Lung (tissue), 12 donors: ENCODE data around the gene TRIM16. TPM values are rescaled to one million over a fixed set of nuclear protein-coding genes. Genes with fewer than 3 reads are reported as not detected.
"Not testable (repeated sequence)": the region's sequence is repeated elsewhere in the genome, so short reads cannot be mapped to it uniquely, and the experiment has no call there.

Source experiments
- ATAC-seq: fragments of 200-7000 bp; cut with Tn5 transposase; one replicate; pipeline ENCODE4 v1.9.1; 2020; ENCODE audit warnings: moderate number of reproducible peaks; ENCODE audit not compliant: insufficient read depth, low FRiP score
- DNase-seq, 3 donors: peaks; one replicate each; pipeline ENCODE4 v3.0.0-alpha.2; 2013 to 2017
- H3K27ac ChIP-seq, 2 donors: one replicate each; pipeline ENCODE4 v1.5.1; 2013; ENCODE audit warnings: mild to moderate bottlenecking in 2 of 2, moderate library complexity in 2 of 2, control low read depth in 1 of 2, inconsistent platforms in 1 of 2, low read depth in 1 of 2, low read length in 1 of 2
- H3K27me3 ChIP-seq, 3 donors: one replicate each; pipeline ENCODE4 v1.5.1; 2013; ENCODE audit warnings: low read length in 2 of 3; ENCODE audit not compliant: control insufficient read depth in 3 of 3, insufficient read depth in 3 of 3
- H3K36me3 ChIP-seq, 4 donors: one replicate each; pipeline ENCODE4 v1.5.1; 2013; ENCODE audit warnings: low read length in 4 of 4, mild to moderate bottlenecking in 1 of 4, moderate library complexity in 1 of 4; ENCODE audit not compliant: control insufficient read depth in 4 of 4, insufficient read depth in 4 of 4
- H3K4me1 ChIP-seq, 5 donors: one replicate each; pipeline ENCODE4 v1.5.1; 2013; ENCODE audit warnings: low read length in 5 of 5, mild to moderate bottlenecking in 2 of 5, moderate library complexity in 1 of 5; ENCODE audit not compliant: control insufficient read depth in 5 of 5, insufficient read depth in 5 of 5
- H3K4me3 ChIP-seq: one replicate; pipeline ENCODE4 v1.5.1; 2013; ENCODE audit warnings: mild to moderate bottlenecking, control low read depth, moderate library complexity
- H3K9ac ChIP-seq, 2 donors: one replicate each; pipeline ENCODE4 v1.5.1; 2013; ENCODE audit warnings: low read length in 2 of 2, control low read depth in 1 of 2; ENCODE audit not compliant: insufficient read depth in 1 of 2
- H3K9me3 ChIP-seq, 4 donors: one replicate each; pipeline ENCODE4 v1.5.1; 2013; ENCODE audit warnings: low read length in 3 of 4, mild to moderate bottlenecking in 1 of 4, moderate library complexity in 1 of 4; ENCODE audit not compliant: control insufficient read depth in 4 of 4, insufficient read depth in 3 of 4
- WGBS, 2 donors: extraction: QIAGEN DNeasy Blood & Tissue Kit; methylation state at CpG; one replicate each; pipeline ENCODE4 v1.1.7; 2013; 5-methylcytosine and 5-hydroxymethylcytosine counted together
- polyA plus RNA-seq, 2 donors: library from polyadenylated mRNA; stranded (reverse); fragments of 200-250 nt; gene quantifications; one replicate each; pipeline ENCODE4 v1.2.1, GENCODE V29; 2013
- total RNA-seq, 2 donors: library from RNA; depleted of rRNA in 1 of 2; stranded (reverse); fragments of >200 nt in 1 of 2; gene quantifications; one replicate each; pipeline ENCODE4 v1.2.1, GENCODE V29; 2014 to 2021
- TF ChIP-seq, protein P1 (sequence below): IDR thresholded peaks from 2 replicates; pipeline ENCODE4 v1.5.1; 2012; ENCODE audit warnings: mild to moderate bottlenecking; ENCODE audit errors: control extremely low read depth, extremely low read depth
- donor health status: control.
- donor health status: control.
- donor health status: Bipolar disorder and iron deficiency.
- donor health status: healthy.
- donor health status: DM: yes; HTN: yes; CAD: no.

TRIM16 gene
- total and polyA plus RNA-seq, 4 donors, result 10.2 to 32.1 (median 21.0) TPM

DNA sequence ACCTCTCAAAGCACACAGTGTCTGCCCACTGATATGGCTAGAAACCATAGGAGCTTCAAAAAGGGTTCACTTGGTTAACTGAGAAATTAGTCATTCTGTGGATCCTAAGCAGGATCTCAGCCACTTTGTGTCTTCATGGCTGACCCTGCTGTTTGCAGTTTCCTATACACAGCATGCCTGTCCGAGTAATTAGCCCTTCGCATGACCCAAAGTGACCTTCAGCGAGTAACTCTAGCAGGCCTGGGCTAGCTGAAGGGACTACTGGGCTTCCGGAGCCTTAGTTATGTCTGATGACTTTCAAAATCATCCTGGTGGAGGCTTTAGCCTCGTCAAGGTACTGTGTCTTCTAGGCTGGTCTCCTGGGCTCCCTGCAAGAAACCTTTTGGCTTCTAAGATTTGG is 35.7 kb downstream of the TRIM16 start:
- TF ChIP-seq, protein P1, sequence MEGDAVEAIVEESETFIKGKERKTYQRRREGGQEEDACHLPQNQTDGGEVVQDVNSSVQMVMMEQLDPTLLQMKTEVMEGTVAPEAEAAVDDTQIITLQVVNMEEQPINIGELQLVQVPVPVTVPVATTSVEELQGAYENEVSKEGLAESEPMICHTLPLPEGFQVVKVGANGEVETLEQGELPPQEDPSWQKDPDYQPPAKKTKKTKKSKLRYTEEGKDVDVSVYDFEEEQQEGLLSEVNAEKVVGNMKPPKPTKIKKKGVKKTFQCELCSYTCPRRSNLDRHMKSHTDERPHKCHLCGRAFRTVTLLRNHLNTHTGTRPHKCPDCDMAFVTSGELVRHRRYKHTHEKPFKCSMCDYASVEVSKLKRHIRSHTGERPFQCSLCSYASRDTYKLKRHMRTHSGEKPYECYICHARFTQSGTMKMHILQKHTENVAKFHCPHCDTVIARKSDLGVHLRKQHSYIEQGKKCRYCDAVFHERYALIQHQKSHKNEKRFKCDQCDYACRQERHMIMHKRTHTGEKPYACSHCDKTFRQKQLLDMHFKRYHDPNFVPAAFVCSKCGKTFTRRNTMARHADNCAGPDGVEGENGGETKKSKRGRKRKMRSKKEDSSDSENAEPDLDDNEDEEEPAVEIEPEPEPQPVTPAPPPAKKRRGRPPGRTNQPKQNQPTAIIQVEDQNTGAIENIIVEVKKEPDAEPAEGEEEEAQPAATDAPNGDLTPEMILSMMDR, result no peak
- peaks cover 0 to 27% (median 11%) of the 10 kb centered on the region in 5 donors for H3K4me1 ChIP-seq
- no peaks in the 10 kb centered on the region for H3K36me3 ChIP-seq
- WGBS, 2 donors, result 79 to 80% methylated on average over 5 of the region's 5 CpGs
- H3K9ac ChIP-seq, result no peak overlapping the region
- peak overlapping the region in 1 of 2 donors; percentile 59 for H3K27ac ChIP-seq
- H3K9me3 ChIP-seq, result no peaks in the 10 kb centered on the region
- DNase-seq, result no peak
- H3K27me3 ChIP-seq, result no peaks in the 10 kb centered on the region
- no peak overlapping the region for H3K4me3 ChIP-seq
- ATAC-seq, result no peak

DNA sequence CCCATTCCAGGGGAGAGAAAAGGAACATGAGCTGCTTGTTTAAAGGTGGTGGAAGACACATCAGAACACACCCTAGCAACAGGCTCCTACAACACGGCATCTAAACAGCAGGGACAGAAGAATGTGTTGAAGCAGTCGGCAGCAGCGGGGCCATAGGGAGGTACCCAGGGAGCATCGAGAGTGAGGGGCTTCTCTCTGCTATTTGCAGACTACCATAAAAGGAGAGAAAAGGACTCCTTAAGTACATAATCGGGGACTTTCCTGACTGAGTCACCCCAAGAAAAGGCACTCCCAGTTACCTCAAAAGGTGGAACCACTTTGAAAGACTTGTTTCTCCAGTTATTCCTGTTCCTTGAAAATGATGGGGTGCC is 38.2 kb downstream of the TRIM16 start:
- ATAC-seq, H3K9me3 ChIP-seq, H3K9ac ChIP-seq, H3K4me3 ChIP-seq, H3K27me3 ChIP-seq, H3K36me3 ChIP-seq: not testable (repeated sequence)
- Histone ChIP-seq H3K4me1 (peaks cover 0 to 19% (median 8%) of the 10 kb centered on the region in 5 donors), H3K27ac (peak overlapping the region in 1 of 2 donors; percentile 79)
- 46 to 65% methylated on average over 5 of the region's 5 CpGs for WGBS, 2 donors
- peak; percentile 38 to 44 (median 43) for DNase-seq

DNA sequence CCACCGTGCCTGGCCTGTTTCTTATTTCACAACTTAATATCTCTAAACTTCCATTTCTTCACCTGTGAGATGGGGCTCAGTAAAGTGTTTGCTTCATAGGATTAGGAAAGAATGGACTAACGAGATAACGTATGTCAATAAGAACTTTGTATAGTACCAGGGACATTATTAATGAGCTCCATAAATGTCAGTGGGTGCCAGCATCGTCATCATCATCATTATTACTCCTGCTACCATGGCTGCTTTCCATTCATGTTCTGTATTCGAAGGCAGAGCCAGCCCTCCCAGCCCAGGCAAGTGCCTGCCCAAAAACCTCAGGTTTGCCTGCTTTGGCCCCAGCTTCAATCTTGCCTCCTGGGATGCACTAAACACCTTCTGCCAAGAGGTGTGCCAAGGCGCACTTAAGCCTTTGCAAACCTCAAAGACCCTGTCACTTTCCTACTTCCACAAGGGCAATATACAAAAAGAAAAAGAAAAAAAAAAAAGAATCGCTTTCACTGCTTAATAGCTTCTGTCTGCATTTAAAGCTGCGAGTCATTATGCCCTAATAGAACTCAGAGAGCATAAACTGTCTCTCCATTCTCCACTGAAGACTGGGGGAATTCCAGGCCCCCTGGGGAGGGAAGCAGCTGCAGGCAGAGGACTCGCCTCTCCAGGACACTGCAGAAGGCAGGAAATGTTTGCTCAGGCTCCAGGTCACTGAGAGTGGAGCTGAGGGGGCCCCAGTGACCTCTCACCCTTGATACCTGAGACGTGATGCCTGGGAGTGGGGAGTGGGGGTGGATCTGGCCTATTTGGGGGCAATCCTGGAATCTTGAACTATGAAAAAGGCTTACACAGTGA is 38.8 kb downstream of the TRIM16 start:
- WGBS, 2 donors, result 52 to 63% methylated on average over 10 of the region's 10 CpGs
- H3K4me3 ChIP-seq, ATAC-seq, H3K9ac ChIP-seq, H3K27me3 ChIP-seq, H3K36me3 ChIP-seq, H3K9me3 ChIP-seq: not testable (repeated sequence)
- Histone ChIP-seq H3K27ac (peak overlapping the region in 1 of 2 donors; percentile 80), H3K4me1 (peaks cover 0 to 13% (median 3%) of the 10 kb centered on the region in 5 donors)
- peak in 2 of 3 donors; percentile 19 to 42 for DNase-seq

DNA sequence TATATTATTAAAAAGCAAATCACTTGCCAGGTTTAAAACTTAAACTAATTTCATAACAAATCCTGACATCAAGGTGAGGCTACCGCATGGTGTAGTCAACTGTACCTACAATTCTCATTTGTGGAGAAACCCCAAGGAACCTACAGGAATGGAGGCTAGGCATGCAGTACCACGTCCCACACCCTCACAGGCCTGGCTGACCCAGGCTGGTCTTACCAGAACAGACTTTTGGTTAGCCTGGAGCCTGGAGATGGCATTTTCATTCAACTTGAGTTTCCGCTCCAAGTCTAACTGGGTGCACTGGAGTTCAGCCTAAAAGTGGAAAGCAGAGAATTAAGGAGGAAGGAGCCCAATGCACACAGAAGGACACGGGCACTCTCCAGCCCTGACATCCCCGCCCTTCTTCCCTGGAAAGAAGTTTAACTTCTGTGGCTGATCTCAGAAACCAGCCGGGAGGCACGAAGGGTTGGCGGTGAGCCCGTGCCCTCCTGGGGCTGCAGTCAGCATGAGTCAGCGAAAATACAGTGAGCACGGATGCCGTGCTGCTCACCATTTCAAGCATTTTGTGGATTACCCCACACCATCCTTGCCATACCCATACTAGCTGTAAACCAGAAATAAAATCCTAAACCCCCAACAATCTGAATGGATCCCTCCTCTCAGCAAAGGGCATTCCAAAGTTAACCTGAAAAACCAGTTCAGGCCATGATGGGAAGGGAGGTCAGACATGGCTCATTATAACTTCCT is 41.4 kb downstream of the TRIM16 start:
- H3K4me3 ChIP-seq, H3K27ac ChIP-seq, H3K9ac ChIP-seq, DNase-seq, H3K27me3 ChIP-seq, H3K9me3 ChIP-seq, H3K4me1 ChIP-seq, H3K36me3 ChIP-seq: not testable (repeated sequence)
- WGBS, 2 donors, result 66 to 96% methylated on average over 1 to 2 of the region's 12 CpGs
- peak; percentile 42 for ATAC-seq

DNA sequence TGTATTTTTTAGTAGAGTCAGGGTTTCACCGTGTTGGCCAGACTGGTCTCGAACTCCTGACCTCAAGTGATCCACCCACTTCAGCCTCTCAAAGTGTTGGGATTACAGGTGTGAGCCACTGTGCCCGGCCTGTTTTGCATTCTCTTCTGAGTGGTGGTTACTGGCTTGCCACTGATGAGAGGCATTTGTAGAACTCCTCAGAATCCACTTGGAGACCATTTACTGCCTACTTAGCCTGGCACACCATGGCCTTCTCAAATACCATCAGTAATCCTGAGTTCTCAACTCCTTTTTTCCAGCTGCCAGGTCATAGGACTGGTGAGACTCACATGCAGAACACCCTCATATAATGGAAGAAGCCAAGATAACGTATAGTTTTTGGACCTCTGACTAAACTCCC is 42.1 kb downstream of the TRIM16 start:
- not testable (repeated sequence) for H3K4me3 ChIP-seq

DNA sequence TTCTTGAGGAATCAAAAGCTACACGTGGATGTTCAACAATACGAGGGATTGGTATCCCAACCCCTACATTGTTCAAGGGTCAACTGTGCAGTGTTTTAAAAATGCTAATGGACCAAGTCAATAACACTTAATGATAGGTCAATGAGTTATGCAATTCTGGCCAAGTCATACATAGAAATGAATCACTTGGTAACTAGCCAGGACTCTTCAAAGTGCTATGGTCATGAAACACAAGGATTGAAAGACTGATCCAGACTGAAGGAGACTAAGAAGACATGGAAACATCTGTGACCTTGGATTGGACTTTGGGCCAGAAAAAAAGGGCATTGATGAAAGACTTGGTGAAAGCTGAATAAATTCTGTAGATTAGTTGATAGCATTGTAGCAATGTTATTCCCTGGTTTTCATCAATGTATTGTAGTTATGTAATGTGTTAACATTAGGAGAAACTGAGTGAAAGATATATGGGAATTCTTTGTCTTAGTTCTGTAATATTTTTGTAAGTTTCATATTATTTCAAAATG is 53.1 kb downstream of the TRIM16 start:
- H3K36me3 ChIP-seq, H3K4me3 ChIP-seq, H3K9ac ChIP-seq, H3K4me1 ChIP-seq, DNase-seq, H3K27ac ChIP-seq, H3K9me3 ChIP-seq, H3K27me3 ChIP-seq, ATAC-seq: not testable (repeated sequence)
- 72 to 89% methylated on average over 2 of the region's 2 CpGs for WGBS, 2 donors

More for the DNA sequence above, 42.1 kb downstream of the TRIM16 start:
- not testable (repeated sequence) for H3K27me3 ChIP-seq, ATAC-seq, H3K9ac ChIP-seq, DNase-seq, H3K9me3 ChIP-seq, H3K36me3 ChIP-seq, H3K27ac ChIP-seq, H3K4me1 ChIP-seq
- WGBS, 2 donors, result 68 to 88% methylated on average over 2 to 4 of the region's 4 CpGs

DNA sequence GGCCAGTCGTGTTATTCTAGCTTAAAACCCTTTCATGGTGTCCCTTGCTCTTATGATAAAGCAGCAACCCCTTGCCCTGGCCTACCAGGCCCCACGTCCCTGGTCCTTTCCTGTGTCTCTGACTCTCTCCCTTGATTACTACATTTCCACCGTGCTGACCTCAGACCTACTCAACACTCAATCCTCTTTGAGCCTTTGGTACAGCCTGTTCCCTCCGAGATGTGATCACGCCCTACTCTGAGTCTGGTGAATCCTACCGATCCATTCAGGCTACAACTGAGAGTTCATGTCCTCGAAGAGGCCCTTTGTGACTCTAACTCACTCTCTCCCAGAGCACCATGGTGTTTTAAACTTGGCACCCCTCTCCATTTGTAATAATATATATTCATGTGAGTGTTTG is 54.1 kb downstream of the TRIM16 start:
- H3K4me3 ChIP-seq, H3K9ac ChIP-seq, ATAC-seq, DNase-seq, H3K9me3 ChIP-seq, H3K4me1 ChIP-seq, H3K27me3 ChIP-seq, H3K36me3 ChIP-seq, H3K27ac ChIP-seq: not testable (repeated sequence)
- WGBS, 2 donors, result 87 to 89% methylated on average over 7 of the region's 7 CpGs
